ENCODE results near the gene RSU1.
"Not testable (repeated sequence)": the region's sequence is repeated elsewhere in the genome, so short reads cannot be mapped to it uniquely, and the experiment has no call there.

The RSU1 gene

DNA sequence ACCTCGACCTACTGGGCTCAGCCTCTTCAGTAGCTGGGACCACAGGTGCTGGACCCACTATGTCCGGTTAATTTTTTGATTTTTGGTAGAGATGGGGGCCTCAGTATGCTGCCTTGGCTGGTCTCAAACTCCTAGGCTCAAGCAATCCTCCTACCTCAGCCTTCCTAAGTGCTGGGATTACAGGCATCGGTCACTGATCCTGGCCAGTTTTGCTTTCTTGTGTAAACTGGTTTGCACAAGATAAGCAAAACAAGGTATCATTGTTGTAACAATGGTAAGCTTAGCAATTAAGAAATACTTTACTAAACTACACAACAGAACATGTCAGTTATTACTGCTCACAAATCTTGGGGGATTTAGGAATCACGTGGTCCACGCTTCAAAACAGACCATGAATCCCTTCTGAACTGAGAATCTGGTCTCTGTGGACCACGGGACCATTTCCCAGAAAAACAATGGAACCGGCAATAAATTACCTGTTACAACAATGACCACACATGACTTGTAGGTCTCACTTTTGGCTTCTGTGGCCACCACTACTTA is 36.8 kb downstream of the RSU1 start:
- no peak for DNase-seq (ENCODE audit: low read depth, low spot score)

GRCh38 chr10:16779384-16779915 is 37.8 kb downstream of the RSU1 start:
- no peak for DNase-seq (ENCODE audit: low read depth, low spot score)

DNA sequence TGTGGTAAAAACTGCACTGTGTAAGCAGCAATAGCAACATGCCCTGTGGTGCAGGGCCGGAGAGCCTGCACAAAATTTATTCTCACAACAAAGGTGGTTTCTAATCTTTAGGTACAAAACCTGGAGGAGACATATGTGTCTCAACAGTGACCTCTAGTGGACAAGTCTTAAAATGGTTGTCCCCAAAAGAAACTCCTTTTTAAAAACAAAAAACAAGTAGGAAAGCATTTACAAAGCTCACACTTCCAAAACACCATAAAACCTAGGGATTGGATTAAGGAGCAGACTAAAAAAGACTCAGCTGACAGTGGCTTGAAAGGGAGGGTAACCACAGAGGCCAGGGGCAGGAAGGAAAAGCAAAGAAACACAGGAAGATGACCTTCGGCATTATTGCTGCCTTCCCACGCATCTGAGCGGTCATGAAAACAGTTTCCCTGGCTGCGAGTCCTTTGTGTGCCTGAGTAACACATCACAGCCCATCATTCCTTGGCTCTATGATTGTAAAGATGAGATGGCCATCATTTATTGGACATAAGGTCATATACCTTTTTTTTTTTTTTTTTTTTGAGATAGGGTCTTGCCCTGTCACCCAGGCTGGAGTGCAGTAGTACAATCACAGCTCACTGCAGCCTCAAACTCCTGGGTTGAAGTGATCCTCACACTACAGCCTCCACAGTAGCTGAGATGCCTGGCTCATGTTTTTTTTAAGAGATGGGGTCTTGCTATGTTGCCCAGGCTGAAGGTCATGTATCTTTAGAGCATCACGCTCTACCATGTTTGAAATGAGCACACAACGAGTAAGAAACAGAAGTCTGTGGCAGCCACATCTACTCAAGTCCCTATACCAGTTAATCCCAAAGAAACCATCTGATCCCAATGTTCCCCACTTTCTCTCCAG is 39.5 kb downstream of the RSU1 start:
- DNase-seq (ENCODE audit: low read depth, low spot score): peak; percentile 67

GRCh38 chr10:16776896-16777295 is 40.3 kb downstream of the RSU1 start:
- no peak for DNase-seq (ENCODE audit: low read depth, low spot score)

DNA sequence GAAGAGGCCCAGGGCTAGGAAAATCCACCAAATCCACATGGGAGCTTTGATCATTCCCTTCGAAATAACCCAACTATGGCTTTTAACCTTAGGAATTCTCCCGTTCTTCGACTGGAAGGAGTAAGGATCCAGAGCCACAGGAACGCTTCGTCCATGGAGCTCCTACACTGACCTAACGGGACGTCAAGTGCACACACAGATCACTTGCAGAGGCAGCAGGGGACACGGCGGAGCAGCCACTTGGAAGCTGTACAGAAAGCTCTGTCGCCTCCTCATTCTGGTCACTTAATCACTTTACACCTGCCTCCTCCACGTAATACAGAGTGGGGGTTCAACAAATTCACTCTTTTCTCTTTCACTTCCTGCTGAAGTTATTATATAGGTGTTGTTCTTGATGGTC is 43.9 kb downstream of the RSU1 start:
- DNase-seq (ENCODE audit: low read depth, low spot score): no peak

DNA sequence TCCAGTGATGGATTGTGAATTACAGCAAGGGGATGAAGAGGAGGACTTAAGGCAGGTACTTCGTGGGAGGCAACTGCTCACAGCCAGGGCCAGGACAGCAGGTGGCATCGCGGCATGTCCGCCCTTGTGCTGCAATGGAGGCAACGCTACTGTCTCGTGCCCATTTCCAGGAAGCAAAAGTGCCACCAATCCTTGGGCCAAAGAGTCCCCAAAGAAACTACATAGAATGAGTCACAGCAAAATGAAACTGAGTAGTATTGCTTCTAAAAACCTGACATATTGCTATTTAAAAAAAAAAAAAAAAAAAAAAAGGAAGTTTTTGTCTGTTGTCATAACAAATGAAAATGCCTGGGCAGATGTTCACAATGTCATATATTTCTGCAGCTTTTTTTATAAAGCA is 46.6 kb downstream of the RSU1 start:
- DNase-seq (ENCODE audit: low read depth, low spot score): no peak

GRCh38 chr10:16770141-16770540 is 47.1 kb downstream of the RSU1 start:
- no peak for DNase-seq (ENCODE audit: low read depth, low spot score)

DNA sequence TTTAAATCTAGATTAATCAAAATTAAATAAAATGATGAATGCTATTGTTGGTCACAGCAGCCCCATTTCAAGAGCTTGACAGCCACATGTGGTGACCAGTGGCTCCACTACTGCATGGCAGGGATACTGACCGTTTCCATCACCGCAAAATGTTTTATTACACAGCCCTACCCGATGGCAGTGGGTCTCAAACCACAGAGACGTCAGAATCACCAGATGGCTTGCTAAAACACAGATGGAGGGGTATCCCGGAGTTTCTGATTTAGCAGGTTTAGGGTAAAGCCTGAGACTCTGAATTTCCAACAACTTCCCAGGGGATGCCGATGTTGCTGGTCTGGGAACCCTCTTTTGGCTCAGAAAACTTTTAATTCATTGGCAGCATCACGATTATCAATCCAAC is 47.9 kb downstream of the RSU1 start:
- DNase-seq (ENCODE audit: low read depth, low spot score): no peak

- DNase-seq (ENCODE audit: low read depth, low spot score): no peak
These were observed 48.5 kb downstream of the RSU1 start for GRCh38 chr10:16768702-16769101.

- no peak for DNase-seq (ENCODE audit: low read depth, low spot score)
These were observed 51.5 kb downstream of the RSU1 start for GRCh38 chr10:16765509-16766375.

DNA sequence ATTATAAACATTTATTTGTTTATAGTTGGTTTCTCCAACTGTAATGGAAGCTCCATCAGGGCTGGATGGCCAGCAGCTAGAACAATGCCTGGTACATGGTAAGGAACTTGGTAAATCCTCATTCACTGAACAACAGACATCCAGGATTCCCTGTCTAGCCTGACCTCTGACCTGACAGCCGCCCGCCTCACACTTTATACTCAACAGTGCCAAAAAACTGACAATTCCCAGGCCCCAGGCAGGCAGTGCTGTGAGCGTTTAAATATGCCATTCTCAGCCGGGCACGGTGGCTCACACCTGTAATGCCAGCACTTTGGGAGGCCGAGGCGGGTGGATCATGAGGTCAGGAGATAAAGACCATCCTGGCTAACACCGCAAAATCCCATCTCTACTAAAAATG is 55.9 kb downstream of the RSU1 start:
- no peak for DNase-seq (ENCODE audit: low read depth, low spot score)

- peak; percentile 22 for DNase-seq (ENCODE audit: low read depth, low spot score)
These were observed 60.5 kb downstream of the RSU1 start for GRCh38 chr10:16756561-16757221.

GRCh38 chr10:16754765-16755164 is 62.5 kb downstream of the RSU1 start:
- DNase-seq (ENCODE audit: low read depth, low spot score): no peak

- DNase-seq (ENCODE audit: low read depth, low spot score): not testable (repeated sequence)
These were observed 64.4 kb downstream of the RSU1 start for GRCh38 chr10:16752849-16753248.

DNA sequence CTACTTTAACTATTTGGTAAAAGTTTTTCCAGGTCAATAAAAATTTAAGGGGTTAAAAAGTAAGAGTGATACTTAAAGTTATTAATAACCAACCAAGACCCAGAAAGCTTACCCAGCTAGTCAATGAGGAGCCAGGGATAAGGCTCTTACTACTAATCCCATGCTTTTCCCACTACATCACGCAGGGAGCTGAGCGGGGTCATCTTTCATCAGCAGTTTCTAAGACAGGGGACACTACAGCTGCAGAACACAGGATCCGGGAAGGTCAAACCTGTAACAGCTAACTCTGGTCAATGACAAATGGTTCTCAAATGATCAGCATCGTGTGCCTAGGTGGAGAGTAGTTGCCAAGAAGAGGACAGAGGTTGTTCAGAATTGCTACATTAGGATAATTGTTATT is 65.1 kb downstream of the RSU1 start:
- no peak for DNase-seq (ENCODE audit: low read depth, low spot score)

GRCh38 chr10:16751244-16751643 is 66.0 kb downstream of the RSU1 start:
- DNase-seq (ENCODE audit: low read depth, low spot score): no peak

- DNase-seq (ENCODE audit: low read depth, low spot score): no peak
These were observed 66.8 kb downstream of the RSU1 start for GRCh38 chr10:16750461-16750860.

DNA sequence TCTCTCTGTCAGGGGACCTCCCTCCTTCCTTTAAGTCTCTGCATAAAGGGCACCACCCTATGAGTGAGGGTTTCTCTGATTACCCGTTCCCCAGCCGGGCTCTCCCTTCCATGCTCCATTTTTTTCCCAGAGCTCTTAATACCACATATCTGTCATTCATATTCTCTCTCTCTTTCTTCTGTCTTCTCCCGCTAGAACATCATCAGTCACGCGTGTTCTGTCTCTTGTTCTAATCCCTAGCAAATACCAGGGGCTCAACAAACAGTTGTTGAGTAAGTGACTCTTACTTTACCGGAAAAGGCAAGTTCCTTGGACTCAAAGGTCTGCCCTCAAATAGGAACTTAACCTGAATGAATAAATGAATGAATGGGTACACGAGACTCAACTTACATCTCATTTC is 68.5 kb downstream of the RSU1 start:
- no peak for DNase-seq (ENCODE audit: low read depth, low spot score)

DNA sequence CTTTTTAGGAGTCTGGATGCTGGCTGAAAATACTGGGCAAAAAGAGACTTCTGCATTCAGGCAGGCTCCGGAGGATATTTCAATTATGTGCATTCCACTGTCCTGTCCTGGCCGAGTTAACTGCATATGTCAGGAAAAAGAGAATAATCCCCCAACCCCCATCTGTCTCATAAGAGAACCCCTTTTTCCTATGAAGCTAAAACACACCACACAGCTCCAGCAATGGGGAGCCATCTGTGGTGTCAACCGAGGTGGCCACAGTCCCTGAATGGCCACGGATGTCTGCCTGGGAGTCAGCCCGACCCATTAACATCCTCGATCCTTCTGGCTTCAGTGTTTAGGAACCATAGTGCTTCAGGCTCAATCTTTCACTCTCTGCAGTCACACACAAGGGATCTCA is 70.4 kb downstream of the RSU1 start:
- no peak for DNase-seq (ENCODE audit: low read depth, low spot score)

DNA sequence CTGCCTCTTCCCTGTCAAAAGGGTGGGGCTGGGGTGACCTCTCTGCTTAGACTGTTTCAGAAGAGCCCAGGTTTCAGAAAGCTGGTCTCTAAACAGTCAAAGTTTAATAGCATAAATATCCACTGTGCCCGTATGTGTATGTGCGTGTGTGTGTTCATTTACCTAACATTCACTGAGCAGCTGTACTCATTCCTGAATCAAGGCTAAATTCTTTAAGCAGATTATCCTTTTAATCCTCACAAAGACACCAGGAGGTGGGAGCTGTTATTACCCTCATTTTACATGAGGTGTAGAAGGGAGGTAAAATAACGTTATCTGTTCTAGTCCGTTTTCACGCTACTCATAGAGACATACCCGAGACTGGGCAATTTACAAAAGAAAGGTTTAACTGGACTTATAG is 72.2 kb downstream of the RSU1 start:
- DNase-seq (ENCODE audit: low read depth, low spot score): no peak

GRCh38 chr10:16742165-16742960 is 74.9 kb downstream of the RSU1 start:
- no peak for DNase-seq (ENCODE audit: low read depth, low spot score)
